ENCODE measurements around the gene UQCC2.

The UQCC2 gene

GRCh38 chr6:33663727-33664449 is 47.6 kb downstream of the UQCC2 start:
- TF ChIP-seq SIN3A (IDR thresholded peaks at IDR 0.05; ENCODE audit: borderline replicate concordance, insufficient read depth, low read length) (no peak), TAF1 (IDR thresholded peaks at IDR 0.05; ENCODE audit: borderline replicate concordance, insufficient read depth, low read length) (no peak), POLR2AphosphoS5 (IDR thresholded peaks at IDR 0.05; ENCODE audit: low read depth, low read length) (no peak), FOXP2 (optimal IDR thresholded peaks at IDR 0.05; ENCODE audit: borderline replicate concordance, extremely low read depth, extremely low read length, insufficient read depth) (no peak)
- TF ChIP-seq, protein P1, sequence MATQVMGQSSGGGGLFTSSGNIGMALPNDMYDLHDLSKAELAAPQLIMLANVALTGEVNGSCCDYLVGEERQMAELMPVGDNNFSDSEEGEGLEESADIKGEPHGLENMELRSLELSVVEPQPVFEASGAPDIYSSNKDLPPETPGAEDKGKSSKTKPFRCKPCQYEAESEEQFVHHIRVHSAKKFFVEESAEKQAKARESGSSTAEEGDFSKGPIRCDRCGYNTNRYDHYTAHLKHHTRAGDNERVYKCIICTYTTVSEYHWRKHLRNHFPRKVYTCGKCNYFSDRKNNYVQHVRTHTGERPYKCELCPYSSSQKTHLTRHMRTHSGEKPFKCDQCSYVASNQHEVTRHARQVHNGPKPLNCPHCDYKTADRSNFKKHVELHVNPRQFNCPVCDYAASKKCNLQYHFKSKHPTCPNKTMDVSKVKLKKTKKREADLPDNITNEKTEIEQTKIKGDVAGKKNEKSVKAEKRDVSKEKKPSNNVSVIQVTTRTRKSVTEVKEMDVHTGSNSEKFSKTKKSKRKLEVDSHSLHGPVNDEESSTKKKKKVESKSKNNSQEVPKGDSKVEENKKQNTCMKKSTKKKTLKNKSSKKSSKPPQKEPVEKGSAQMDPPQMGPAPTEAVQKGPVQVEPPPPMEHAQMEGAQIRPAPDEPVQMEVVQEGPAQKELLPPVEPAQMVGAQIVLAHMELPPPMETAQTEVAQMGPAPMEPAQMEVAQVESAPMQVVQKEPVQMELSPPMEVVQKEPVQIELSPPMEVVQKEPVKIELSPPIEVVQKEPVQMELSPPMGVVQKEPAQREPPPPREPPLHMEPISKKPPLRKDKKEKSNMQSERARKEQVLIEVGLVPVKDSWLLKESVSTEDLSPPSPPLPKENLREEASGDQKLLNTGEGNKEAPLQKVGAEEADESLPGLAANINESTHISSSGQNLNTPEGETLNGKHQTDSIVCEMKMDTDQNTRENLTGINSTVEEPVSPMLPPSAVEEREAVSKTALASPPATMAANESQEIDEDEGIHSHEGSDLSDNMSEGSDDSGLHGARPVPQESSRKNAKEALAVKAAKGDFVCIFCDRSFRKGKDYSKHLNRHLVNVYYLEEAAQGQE (IDR thresholded peaks at IDR 0.05; ENCODE audit: insufficient read depth in 1 of 2, low read depth in 2 of 2, low read length in 2 of 2): no peak

DNA sequence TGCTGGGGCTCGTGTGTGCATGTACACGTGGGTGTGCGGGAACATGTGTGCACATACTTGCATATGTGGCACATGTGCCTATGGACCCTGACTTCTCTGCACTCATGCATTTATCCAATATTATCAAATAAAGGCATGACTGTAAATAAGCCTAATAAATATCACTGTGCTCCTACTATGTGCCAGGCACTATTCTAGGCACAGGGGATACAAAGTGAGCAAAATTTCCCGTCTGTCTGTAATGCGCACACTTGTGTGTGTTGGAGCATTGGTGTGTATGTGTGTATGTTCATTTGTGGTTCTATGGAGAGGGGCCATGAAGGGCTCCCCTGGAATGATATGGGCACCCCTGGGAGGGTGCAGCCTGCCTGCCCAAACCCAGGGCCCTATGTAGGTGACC is 48.5 kb downstream of the UQCC2 start:
- TF ChIP-seq TAF1 (IDR thresholded peaks at IDR 0.05; ENCODE audit: borderline replicate concordance, insufficient read depth, low read length) (no peak), FOXP2 (optimal IDR thresholded peaks at IDR 0.05; ENCODE audit: borderline replicate concordance, extremely low read depth, extremely low read length, insufficient read depth) (no peak), SIN3A (IDR thresholded peaks at IDR 0.05; ENCODE audit: borderline replicate concordance, insufficient read depth, low read length) (no peak), POLR2AphosphoS5 (IDR thresholded peaks at IDR 0.05; ENCODE audit: low read depth, low read length) (no peak)
- TF ChIP-seq, protein P1 (IDR thresholded peaks at IDR 0.05; ENCODE audit: insufficient read depth in 1 of 2, low read depth in 2 of 2, low read length in 2 of 2): no peak

GRCh38 chr6:33662318-33662717 is 49.2 kb downstream of the UQCC2 start:
- TF ChIP-seq SIN3A (IDR thresholded peaks at IDR 0.05; ENCODE audit: borderline replicate concordance, insufficient read depth, low read length): no peak
- TF ChIP-seq POLR2AphosphoS5 (IDR thresholded peaks at IDR 0.05; ENCODE audit: low read depth, low read length): no peak
- no peak for TF ChIP-seq TAF1 (IDR thresholded peaks at IDR 0.05; ENCODE audit: borderline replicate concordance, insufficient read depth, low read length)
- TF ChIP-seq FOXP2 (optimal IDR thresholded peaks at IDR 0.05; ENCODE audit: borderline replicate concordance, extremely low read depth, extremely low read length, insufficient read depth): no peak
- TF ChIP-seq, protein P1 (IDR thresholded peaks at IDR 0.05; ENCODE audit: insufficient read depth in 1 of 2, low read depth in 2 of 2, low read length in 2 of 2): no peak

DNA sequence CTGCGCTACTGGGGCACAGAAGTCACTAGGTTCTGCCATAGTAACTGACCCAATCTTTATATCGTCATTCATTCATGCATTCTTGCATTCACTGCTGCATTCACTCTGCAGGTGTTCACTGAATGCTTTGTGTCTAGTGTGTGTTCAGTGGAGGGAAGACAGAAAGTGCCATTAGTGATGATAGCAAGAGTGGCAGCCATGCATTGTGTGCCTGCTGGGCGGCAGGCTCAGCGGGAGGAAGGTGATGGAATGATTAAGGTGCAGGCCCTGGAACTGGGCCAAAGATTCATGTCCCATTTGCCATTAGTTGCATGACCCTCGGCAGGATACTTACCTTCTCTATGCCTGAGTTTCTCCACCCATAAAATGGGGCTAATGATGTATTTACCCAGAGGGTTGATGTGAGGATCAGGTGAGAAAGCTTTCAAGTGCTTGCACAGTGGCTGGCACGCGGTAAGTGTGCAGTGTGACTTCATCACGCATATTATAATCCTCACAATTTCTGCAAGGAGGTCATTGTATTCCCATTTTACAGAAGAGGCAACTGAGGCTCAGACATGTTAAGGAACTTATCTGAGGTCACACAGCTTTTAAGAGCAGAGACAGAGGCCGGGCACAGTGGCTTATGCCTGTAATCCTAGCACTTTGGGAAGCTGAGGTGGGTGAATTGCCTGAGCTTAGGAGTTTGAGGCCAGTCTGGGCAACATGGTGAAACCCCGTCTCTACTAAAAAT is 50.2 kb downstream of the UQCC2 start:
- TF ChIP-seq, protein P1 (IDR thresholded peaks at IDR 0.05; ENCODE audit: insufficient read depth in 1 of 2, low read depth in 2 of 2, low read length in 2 of 2): no peak
- TF ChIP-seq SIN3A (IDR thresholded peaks at IDR 0.05; ENCODE audit: borderline replicate concordance, insufficient read depth, low read length): no peak
- TF ChIP-seq POLR2AphosphoS5 (IDR thresholded peaks at IDR 0.05; ENCODE audit: low read depth, low read length): no peak
- no peak for TF ChIP-seq FOXP2 (optimal IDR thresholded peaks at IDR 0.05; ENCODE audit: borderline replicate concordance, extremely low read depth, extremely low read length, insufficient read depth)
- no peak for TF ChIP-seq TAF1 (IDR thresholded peaks at IDR 0.05; ENCODE audit: borderline replicate concordance, insufficient read depth, low read length)
